AG20443 (cell line): Measurements from ENCODE around the gene SLCO2A1.

Experiments
- DNase-seq: peaks from one replicate; pipeline ENCODE4 v3.0.0; 2012; ENCODE audit warnings: low spot score, mixed read lengths

The SLCO2A1 gene

DNA sequence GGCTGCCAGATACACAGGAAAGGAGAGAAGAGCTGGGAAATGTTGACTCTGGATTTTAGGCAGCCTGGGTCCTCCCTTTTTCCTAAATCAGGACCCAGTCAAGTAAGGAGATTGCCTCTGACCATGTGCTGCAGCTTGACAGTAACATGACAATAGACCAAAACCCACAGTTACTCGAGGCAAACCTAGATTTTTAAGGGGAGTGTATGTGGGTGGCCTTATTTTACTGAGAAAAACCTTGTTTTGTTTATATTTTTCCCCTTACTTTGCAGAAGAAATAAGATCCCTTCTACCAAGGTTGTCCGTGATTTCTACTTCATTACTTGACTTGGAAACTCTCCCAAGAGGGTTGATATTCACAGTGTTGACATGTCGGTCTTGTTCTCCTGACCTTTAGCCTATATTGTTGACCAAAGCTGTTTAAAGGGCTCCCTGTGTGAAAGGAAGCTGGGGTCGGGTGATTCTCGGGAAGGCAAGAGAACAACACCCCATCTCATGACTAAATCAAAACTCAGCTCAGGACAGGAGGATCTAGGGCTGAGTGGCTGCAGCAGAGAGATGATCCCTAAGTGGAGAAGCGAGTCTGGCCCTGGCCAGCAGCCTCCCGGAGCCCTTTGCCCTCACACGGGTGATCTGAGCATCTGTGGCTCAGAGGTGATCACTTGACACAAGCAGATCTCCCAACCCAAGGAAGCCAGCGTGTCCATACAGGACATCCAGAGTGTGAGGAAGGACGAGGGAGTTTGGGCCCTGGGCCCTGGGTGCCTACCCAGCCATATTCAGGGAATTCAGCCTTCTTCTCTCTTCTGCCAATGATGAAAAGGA, 31.0 kb upstream of the SLCO2A1 start:
- no peak for DNase-seq

DNA sequence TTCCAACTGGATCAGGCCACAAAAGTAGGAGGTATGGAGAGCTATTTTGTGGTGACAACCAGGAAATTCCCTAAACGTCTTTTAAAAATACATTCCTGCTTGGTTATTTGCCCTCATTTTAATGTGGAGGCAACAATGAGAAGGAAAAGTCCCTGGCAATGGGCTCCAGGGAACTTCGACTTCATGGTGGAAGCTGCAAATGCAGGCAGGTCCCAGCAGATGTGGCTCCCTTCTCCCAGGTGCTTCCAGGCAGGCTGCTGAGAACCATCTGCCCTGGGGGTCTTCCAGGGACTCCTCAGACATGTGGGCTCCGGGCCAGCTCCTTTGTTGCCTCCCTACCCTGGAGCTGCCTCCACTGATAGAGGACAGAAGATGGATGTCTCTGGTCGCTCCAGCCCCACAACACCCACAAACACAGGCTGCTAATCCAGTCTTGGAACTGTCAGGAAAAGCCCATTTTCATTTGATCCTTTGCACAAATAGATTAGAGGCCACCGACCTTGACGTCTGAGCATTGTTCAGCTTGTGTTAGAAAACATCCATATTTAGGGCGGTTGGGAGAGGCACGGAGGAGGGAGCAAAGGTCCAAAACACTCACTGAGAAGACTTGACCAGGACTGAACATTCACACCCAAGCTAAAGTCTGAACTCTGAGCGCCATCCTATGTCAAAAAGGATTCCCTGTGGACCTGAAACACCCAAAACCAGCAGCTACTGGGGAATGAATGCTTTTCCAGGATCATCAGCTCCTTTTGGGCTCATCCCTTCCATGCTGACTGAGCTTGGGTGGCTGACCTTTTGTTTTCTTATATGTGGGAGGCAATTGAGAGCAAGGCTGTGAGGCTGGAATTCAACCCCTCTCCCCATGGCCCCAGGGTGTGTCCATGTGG, 30.2 kb upstream of the SLCO2A1 start:
- DNase-seq = no peak

DNA sequence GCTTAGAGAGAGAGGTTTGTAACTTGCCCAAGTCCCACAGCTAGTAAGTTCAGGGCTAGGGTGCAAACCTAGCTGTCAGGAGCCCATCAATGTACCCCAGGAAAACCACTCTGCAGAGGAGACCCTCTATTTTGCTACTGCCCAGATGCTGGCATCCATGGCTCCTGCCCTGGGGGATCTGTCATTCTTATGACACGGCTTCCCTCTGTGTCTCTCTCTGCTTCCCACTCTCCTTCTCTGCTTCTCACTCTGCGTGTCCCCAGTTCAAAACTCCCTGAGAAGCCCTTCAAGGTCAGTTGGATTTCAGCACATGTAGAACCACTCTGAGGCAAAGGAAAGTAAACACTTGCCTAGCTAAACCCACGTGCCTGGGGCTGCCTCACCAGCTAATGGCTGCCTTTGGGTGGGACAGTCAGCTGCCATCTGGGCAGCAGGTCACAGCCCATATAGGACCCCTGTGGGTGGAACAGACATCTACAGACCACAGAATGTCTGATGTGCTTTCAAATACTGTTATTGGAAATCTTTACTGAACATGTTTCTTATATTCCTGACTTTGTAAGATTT, 29.4 kb upstream of the SLCO2A1 start:
- no peak for DNase-seq

DNA sequence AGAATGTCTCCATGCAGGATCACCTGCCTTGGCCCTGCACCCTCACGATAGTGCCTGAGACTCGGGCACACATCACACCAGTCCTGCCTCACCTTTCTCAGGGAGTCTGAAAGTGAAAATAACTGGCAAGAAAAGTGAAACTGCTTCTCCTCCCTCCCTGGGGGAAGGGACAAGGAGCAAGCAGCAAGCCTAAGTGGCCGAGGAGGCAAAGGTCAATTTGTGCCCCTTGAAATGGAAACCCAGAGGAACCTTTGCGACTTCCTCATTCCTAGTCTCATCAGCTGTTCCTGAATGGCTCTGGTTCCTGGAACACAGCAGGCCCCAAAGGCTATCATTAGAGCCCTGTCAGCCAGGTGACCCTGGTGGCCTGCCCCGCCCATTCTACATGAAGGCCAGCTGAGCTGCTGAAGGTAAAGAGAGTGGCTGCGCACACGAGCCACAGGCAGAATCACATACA, 28.0 kb upstream of the SLCO2A1 start:
- DNase-seq = no peak

DNA sequence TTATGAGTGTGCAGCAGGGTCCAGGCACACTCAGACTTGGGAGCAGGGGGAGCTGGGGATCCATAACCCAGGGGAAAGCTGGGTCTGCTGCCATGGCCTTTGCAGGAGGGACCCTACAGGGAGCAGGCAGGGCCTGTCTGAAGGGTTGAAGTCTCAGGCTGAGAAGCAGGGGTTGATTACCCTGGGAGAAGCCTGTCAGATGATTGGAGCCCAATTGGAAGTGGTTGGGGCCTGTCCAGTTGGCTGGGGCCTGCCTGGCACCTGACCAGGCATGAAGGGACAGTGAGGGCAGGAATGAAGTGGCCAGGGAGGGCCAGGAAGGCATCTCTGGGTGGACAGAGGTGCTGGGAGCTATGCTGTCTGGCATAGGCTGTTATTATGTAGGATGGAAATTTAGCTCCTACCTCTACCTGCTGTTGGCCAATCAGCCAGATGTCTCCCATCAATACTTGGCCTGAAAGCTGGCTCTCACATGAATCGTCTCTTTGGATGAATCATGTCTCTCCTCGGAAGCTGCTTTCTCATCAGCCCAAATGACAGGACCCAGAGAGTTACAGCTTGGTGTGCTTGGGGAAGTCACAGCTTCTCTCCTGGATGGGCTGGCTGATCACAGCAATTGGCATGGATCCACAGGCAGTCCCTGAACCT, 27.4 kb upstream of the SLCO2A1 start:
- peak; percentile 58 for DNase-seq

DNA sequence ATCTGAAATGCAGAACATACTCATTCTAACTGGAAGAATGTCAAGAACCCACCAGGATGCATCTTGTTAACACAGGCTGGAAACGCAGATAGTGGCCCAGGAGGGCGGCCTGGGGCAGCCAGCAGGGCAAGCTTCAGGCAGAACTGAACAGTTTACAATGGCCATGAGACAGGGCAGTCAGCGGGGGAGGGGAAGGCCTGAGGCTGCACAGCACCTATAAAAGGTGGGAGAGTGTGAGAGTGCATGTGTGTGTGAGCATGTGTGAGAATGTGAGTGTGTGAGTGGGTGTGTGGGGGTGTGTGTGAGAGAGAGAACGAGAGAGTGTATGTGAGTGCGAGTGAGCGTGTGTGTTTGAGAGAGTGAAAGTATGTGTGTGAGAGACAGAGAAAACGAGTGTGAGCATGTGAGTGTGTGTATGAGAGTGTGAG, 26.8 kb upstream of the SLCO2A1 start:
- DNase-seq = no peak

DNA sequence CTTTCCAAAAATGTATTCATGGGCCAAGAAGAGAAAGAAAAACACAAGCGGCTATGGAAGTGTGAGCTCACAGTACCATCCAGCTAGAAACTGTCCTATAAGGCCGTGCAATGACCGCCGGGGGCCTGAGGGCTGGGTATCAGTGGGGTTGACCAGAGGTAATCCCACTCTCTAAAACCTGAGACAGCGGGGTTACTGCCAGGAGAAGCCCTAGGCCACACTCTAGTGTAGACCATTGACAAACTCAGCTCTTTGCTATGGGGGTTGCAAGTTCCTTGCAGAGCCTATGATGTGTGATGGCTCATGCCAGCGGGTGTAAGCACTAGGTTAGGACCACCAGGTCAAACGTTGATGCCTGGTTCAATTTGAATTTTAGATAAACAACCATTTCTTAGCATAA, 25.9 kb upstream of the SLCO2A1 start:
- no peak for DNase-seq

DNA sequence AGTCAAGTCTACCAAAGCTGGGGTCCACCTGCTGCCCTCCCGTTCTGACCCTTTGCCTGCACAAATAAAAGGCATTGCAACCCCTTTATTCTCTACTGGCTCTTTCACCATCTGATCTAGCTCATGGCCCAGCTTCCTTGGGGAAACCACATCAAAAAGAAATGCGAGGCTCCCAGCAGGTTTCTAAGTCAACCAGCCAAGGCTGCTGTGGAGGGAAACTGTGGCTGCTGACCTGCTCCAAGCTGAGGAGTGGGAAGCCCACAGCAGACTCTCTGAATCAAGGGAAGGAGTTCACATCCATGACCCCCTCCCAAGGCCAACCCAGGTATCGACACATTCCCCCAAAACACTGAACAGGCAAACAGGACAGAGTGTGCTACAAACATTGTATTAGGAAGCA, 25.2 kb upstream of the SLCO2A1 start:
- no peak for DNase-seq

DNA sequence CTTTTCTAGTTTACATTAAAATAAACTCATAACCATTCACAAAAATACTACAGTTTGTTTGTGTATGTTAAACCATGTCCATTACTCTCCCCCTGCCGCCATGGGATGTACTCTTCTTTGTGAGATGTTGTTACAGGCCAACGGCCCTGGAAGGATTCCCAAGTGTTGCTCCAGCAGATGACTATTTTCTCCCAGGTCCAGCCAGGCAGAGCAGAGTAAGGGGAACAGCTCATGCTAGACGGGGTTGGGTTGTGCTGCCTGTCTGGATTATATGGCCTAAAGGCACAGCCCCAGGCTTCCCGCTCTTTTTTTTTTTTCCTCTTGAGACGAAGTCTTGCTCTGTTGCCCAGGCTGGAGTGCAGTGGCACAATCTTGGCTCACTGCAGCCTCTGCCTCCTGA, 24.5 kb upstream of the SLCO2A1 start:
- no peak for DNase-seq

DNA sequence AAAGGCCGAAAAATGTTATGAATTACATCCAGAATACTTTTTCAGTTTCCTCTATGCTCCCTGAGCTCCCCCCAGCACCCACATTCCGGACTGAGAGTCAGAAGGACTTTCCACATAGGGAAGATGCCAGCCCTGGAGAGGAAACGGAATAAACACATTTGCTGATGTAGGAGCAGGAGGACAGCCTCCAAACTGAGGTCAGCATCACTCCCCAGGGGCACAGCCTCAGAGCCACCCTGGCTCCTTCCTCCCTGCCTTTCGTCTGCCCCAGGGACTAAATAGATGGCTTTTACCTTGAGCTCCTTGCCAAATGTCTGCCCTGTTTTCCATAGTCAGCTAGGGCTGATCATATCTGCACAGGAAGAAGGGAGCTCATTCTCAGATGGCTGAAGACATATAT, 22.6 kb upstream of the SLCO2A1 start:
- no peak for DNase-seq

DNA sequence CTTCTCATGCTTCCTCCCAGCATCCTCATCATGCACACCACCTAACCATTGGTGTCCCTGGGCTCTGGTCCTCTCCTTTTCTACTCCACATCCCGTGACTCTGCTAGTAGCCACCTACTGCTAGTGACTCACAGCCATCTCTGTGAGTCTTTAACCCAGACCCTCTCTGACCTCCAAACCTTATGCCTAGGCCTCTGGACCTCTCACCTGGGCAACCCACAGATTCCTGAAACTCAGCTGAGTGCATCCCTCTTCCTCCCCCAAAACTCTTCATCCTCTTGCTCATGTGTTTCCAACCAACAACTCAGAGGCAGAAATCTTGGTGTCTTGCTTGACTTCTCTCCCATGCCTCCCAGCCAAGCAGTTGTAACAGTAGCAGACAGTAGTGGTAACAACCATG, 20.0 kb upstream of the SLCO2A1 start:
- DNase-seq = no peak

DNA sequence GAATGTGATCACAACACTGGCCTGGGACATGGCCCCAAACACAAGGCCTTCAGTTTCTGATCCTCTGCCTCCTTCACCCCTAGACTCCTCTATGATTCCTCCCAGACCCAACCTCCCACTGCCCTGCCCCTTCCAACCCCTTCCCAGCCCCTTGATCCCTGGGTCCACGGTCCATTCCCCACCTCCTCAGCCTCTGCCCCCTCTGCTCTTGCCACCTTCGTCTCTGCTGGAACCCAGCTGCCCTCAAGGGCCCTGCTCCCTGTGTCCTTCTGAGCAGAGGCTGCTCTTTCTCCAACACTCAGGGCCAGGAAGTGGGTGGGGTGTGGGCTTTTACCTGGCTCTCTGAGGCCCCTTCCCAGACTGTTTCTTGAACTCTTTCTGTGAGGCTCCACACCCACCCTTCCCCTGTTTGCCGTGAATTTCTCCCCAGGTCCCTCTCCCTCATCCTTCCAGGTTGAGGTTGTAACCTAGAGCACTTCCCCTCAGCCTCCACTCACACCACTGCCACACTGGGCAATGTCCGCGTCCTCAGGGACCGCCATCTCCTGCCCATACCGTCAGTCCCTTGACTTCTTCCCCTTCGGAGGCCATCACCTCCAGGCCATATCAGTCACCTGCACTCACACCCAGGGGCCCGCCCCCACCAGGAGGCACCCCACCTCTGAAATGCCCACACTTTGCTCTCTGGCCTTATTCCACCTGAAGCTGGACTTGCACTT, 18.7 kb upstream of the SLCO2A1 start:
- DNase-seq = no peak

DNA sequence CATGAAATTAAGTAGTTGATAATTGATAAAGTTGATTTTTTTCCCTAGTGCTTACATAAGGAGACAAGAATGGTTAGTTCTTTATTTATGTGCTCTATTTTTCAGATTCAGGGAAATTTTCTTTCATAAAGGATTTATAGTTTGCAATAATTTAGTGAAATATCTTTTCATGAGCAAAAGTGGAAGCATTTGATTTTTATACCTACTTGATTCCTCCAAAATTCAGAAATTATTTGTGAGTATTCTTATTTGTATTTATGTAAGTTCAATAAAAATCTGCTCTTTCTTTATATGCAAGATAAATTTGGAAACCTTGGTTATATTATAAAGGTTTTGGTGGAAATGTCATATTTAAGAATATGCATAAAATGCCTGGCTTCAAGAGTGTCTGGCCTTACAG, 14.7 kb upstream of the SLCO2A1 start:
- no peak for DNase-seq

DNA sequence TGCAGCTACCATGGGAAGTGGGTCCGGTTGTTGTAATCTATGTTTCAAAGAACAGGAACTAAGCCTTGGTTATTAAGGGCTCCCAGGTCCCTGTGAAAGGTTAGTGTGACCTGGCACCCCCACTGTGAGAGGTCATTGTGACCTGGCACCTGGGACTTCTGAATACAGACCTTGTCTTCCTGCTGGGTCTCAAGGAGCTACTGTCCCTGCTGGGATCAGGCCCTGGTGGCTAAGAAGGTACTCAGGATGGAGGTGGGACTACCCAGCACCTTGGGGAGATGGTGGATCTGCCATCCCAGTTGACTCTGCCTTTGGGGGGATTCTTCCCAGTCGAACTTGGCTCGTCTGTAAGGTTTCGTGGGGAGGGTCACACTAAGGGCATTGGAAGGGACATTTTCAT, 10.3 kb upstream of the SLCO2A1 start:
- DNase-seq = no peak

DNA sequence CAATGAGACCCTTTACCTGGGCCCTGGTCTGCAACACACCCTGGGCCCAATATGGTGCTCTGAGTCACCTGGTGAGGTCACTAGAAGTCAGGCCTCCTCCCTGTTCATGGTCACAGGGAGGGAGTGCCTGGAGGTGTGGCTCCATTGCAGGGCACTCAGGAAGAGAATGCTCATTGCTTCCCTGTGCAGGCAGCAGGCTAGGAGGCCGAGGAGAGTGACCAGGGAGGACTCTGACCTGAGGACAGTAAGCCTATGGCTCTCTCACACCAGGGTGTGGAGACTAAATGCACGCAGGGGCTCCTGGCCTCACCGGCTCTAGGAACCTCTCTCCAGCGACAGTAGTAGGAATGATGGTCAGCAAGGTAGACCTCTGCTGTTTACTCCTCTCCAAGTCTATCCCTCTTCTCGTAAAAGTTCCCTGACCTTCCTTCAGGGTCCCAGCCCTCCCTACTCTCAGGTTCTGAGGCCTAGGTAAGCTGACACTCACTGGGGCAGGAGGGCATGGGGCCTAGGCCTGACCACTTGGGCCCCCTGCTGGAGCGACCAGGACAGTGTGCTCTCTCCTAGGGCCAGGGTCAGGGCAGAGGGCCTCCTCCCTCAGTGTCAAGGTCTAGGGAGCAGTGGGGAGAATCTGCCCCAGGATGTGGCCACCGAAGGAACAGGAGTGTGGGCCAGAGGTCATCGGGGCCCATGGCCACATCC, 9.6 kb upstream of the SLCO2A1 start:
- peak; percentile 46 for DNase-seq

DNA sequence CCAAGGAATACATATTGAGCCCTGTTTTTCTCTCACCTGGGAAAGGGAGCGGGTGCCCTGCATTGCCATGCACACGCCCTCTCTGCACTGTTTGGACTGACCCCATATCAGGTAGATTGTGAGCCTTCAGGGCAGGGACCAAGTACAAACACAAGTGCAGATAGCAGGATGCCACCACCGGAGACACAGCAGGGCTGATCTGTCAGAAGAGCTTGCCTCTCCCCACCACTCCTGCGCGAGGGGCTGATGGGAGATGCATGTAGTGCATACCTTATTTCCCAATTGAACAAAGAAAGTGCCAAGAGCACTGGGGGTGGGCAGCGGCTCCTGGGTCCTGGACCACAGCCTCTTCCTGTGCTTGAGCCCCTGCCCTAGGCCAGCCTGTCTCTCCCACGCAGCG, 9.0 kb upstream of the SLCO2A1 start:
- DNase-seq = no peak

DNA sequence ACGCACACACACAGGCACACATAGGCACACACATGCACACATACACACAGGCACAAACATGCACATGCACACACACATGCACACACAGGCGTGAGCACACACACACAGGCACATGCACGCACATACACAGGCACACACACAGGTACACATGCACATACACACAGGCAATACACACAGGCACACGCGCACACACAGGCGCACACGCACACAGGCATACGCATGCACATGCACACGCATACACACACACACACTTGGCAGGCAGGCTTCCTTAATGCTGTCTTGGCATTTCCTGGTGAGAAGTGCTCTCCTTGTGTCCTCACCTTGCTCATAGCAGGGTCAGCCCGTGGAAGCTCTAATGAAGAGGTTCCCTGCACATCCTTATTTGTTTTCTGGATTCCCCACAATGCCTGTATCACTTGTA, 8.4 kb upstream of the SLCO2A1 start:
- no peak for DNase-seq

DNA sequence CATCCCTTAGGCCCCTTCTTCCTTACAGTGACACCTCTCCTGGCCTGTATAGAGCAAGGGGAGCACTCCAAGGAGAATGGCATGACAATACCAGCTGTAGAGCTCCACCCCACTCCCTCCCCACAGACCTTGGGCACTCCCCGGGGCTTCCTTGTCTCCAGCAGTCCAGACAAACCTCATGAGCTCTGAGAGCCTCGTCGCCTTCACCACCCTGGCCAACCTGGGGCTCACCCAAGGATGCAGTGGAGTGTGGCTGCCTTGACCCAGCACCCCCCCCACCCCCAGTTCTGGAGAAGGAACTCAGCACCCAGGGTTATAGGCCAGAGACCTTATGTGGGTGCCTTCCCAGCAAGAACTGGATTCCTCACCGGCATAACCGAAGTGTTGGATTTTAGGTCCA, 7.4 kb upstream of the SLCO2A1 start:
- no peak for DNase-seq

DNA sequence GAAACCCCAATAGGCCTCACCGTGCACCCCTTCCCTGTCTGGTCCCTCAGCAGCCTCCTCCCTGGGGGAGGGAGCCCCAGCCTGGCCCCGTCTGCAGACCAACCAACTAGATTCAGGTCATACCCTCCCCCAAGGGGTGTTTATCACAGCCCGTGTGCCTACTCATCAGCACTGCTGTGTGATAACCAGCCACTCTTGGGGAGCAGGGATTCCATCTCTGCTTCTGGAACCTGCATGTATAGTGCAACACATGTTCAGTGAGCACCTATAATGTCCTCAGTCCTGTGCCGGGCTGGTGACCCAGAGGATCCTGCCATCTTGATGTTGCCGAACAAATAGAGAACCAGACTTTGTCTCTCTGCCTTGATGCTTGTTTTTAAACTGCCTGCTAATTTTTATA, 6.6 kb upstream of the SLCO2A1 start:
- no peak for DNase-seq

DNA sequence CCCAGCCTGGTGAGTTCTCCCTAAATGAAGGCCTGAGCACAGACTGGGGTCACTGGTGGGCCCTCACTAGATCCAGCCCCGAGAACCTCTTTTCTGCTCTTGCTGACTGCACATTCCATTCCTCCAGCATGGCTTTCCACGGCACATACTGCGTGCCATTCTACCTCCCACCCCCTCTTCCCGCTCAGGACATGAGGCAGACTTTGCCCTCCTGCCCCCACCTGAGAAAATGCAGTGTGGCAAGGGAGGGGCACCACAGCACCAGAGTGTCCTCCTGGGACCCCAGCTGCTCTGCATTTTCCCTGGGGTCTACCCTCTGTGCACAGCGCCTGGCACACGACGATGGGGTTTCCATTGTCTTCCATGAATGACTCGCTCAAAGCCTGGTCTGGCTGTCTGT, 6.1 kb upstream of the SLCO2A1 start:
- no peak for DNase-seq
